ENCODE measurements around the gene UBE2N. TPM values are rescaled to one million over a fixed set of nuclear protein-coding genes. Genes with fewer than 3 reads are reported as not detected.
A peak's percentile ranks its signal among the peaks of the same experiment; 100 is the strongest.

The UBE2N gene
- total RNA-seq, 2 donors from 2014 or later = 177 to 179 TPM

DNA sequence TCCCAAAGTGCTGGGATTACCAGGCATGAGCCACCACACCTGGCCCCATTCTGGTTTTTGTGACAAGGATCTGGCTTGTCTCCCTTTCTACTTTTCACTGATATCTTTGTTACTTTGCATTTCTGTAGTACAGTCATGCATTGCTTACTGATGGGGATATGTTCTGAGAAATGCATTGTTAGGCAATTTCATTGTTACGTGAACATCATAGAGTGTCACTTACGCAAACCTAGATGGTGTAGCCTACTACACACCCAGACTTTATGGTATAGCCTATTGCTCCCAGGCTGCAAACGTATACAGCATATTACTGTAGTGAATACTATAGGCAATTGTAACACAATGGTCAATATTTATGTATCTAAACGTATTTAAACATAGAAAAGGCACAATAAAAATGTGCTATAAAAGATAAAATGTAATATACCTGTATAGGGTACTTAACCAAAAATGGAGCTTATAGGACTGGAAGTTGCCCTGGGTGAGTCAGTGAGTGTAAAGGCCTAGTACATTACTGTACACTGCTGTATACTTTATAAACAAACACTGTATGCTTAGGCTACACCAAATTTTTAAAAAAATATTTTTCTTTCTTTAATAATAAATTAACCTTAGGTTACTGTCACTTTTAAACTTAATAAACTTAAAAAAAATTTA lies 41.5 kb upstream of the UBE2N start:
- no peaks in the 10 kb centered on the region for H3K27me3 ChIP-seq (ENCODE audit: control insufficient read depth, insufficient read depth, low read length, poor library complexity, severe bottlenecking)
- H3K27ac Mint-ChIP-seq = no peak overlapping the region
- H3K27me3 Mint-ChIP-seq (ENCODE audit: insufficient read depth) = no peaks in the 10 kb centered on the region
- H3K4me3 ChIP-seq (ENCODE audit: low read length) = no peak overlapping the region
- H3K36me3 Mint-ChIP-seq (ENCODE audit: low read depth) = peaks cover 48% of the 10 kb centered on the region
- H3K9me3 ChIP-seq (ENCODE audit: control insufficient read depth, low read length) = no peaks in the 10 kb centered on the region
- no peaks in the 10 kb centered on the region for H3K4me1 ChIP-seq (ENCODE audit: control insufficient read depth, insufficient read depth, low read length)
- DNase-seq = no peak
- TF ChIP-seq, protein P1, sequence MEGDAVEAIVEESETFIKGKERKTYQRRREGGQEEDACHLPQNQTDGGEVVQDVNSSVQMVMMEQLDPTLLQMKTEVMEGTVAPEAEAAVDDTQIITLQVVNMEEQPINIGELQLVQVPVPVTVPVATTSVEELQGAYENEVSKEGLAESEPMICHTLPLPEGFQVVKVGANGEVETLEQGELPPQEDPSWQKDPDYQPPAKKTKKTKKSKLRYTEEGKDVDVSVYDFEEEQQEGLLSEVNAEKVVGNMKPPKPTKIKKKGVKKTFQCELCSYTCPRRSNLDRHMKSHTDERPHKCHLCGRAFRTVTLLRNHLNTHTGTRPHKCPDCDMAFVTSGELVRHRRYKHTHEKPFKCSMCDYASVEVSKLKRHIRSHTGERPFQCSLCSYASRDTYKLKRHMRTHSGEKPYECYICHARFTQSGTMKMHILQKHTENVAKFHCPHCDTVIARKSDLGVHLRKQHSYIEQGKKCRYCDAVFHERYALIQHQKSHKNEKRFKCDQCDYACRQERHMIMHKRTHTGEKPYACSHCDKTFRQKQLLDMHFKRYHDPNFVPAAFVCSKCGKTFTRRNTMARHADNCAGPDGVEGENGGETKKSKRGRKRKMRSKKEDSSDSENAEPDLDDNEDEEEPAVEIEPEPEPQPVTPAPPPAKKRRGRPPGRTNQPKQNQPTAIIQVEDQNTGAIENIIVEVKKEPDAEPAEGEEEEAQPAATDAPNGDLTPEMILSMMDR (conservative IDR thresholded peaks at IDR 0.05) = no peak
- no peak overlapping the region for H3K9ac ChIP-seq (ENCODE audit: extremely low read depth, low read length, poor library complexity, severe bottlenecking)
- no peak overlapping the region for H3K27ac ChIP-seq (ENCODE audit: low read depth, low read length)
- WGBS, 2 experiments (ENCODE audit: insufficient coverage in 1 of 2, insufficient read length in 1 of 2) = 100% methylated on average over 2 of the region's 4 CpGs
- no peaks in the 10 kb centered on the region for H3K9me3 Mint-ChIP-seq
- H3K4me3 Mint-ChIP-seq = no peak overlapping the region
- H3K36me3 ChIP-seq (ENCODE audit: control insufficient read depth, insufficient read depth, low read length) = peaks cover 87% of the 10 kb centered on the region
- H3K4me1 Mint-ChIP-seq = no peaks in the 10 kb centered on the region

DNA sequence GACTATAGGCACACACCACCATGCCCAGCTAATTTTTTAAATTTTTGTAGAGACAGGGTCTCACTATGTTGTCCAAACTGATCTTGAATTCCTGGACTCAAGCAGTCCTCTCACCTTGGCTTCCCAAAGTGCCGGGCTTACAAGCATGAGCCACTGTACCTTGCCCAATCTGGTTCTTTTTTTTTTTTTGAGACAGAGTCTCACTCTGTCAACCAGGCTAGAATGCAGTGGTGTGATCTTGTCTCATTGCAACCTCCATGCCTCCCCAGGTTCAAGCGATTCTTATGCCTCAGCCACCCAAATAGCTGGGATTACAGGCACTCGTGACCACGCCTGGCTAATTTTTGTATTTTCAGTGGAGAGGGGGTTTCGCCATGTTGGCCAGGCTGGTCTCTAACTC lies 41.0 kb upstream of the UBE2N start:
- Histone ChIP-seq H3K9ac (ENCODE audit: extremely low read depth, low read length, poor library complexity, severe bottlenecking) (no peak overlapping the region), H3K27me3 (ENCODE audit: control insufficient read depth, insufficient read depth, low read length, poor library complexity, severe bottlenecking) (no peaks in the 10 kb centered on the region), H3K4me3 (ENCODE audit: low read length) (no peak overlapping the region), H3K27ac (ENCODE audit: low read depth, low read length) (no peak overlapping the region), H3K9me3 (ENCODE audit: control insufficient read depth, low read length) (no peaks in the 10 kb centered on the region), H3K36me3 (ENCODE audit: control insufficient read depth, insufficient read depth, low read length) (peaks cover 90% of the 10 kb centered on the region), H3K4me1 (ENCODE audit: control insufficient read depth, insufficient read depth, low read length) (no peaks in the 10 kb centered on the region)
- 93 to 95% methylated on average over 4 to 5 of the region's 5 CpGs for WGBS, 2 experiments (ENCODE audit: insufficient coverage in 1 of 2, insufficient read length in 1 of 2)
- no peaks in the 10 kb centered on the region for H3K9me3 Mint-ChIP-seq
- no peaks in the 10 kb centered on the region for H3K4me1 Mint-ChIP-seq
- H3K27ac Mint-ChIP-seq = no peak overlapping the region
- peaks cover 49% of the 10 kb centered on the region for H3K36me3 Mint-ChIP-seq (ENCODE audit: low read depth)
- DNase-seq = no peak
- TF ChIP-seq, protein P1 (conservative IDR thresholded peaks at IDR 0.05) = no peak
- no peaks in the 10 kb centered on the region for H3K27me3 Mint-ChIP-seq (ENCODE audit: insufficient read depth)
- no peak overlapping the region for H3K4me3 Mint-ChIP-seq

DNA sequence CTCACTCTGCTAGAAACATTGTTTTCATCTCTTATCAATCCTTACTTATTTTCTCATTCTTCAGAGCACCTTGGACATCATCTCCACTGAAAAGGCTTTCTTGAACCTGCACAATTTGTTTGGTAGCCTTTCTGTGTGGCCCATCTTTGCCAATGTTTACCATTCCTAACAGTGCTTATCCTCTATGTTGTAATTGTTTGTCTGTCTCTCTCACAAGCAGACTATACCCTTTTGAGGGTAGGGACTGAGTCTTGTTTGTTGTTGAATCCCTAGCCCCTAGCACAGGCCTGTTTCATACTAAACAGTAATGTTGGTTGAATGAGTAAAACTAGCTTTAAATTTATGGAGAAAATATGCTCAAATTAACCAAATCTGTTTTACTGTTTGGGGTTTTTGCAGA lies 34.8 kb upstream of the UBE2N start:
- no peaks in the 10 kb centered on the region for H3K27me3 ChIP-seq (ENCODE audit: control insufficient read depth, insufficient read depth, low read length, poor library complexity, severe bottlenecking)
- no peaks in the 10 kb centered on the region for H3K4me1 ChIP-seq (ENCODE audit: control insufficient read depth, insufficient read depth, low read length)
- TF ChIP-seq, protein P1 (conservative IDR thresholded peaks at IDR 0.05) = no peak
- H3K36me3 ChIP-seq (ENCODE audit: control insufficient read depth, insufficient read depth, low read length) = peaks cover 69% of the 10 kb centered on the region
- H3K27ac ChIP-seq (ENCODE audit: low read depth, low read length) = no peak overlapping the region
- Mint-ChIP-seq H3K27ac (peak overlapping the region; percentile 5), H3K36me3 (ENCODE audit: low read depth) (peaks cover 51% of the 10 kb centered on the region), H3K4me3 (no peak overlapping the region), H3K4me1 (peaks cover 4% of the 10 kb centered on the region), H3K9me3 (no peaks in the 10 kb centered on the region), H3K27me3 (ENCODE audit: insufficient read depth) (no peaks in the 10 kb centered on the region)
- no peak overlapping the region for H3K4me3 ChIP-seq (ENCODE audit: low read length)
- no peaks in the 10 kb centered on the region for H3K9me3 ChIP-seq (ENCODE audit: control insufficient read depth, low read length)
- no peak for DNase-seq
- no peak overlapping the region for H3K9ac ChIP-seq (ENCODE audit: extremely low read depth, low read length, poor library complexity, severe bottlenecking)

Measured in endodermal cell (in vitro differentiated cells).